DMS79 (cell line): Measurements from ENCODE around the gene CCDC106.

Source experiments
- DNase-seq: peaks from one replicate; lab custom pipeline; 2025; lab: John Stamatoyannopoulos, UW

The CCDC106 gene

DNA sequence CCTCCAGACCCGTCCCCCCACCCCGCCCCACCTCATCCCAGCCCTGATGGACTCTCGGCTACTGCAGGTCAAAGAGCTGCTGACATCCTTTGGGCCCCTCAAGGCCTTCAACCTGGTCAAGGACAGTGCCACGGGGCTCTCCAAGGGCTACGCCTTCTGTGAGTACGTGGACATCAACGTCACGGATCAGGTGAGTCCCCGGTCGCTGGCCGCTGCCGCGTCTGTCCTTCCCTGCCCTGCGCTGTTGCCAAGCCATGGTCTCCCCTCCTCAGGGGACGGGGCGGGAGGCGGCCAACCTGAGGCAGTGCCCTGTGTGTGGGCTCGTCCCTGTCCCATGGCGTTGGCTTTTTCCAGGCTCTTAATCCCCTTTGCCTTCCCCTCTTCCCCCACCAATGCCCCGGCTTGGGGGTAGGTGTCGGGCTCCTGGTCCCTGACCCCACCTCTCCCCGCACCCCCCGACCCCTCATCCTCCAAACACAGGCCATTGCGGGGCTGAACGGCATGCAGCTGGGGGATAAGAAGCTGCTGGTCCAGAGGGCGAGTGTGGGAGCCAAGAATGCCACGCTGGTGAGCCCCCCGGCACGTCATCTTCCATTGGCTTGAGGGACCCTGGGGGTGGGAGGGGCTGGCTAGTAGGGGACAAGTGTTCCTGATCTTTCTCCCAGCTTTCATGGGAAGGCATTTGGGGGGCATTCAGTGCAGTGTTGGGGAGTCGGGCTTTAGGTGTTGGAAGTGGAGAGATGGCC lies 20.8 kb downstream of the CCDC106 start:
- DNase-seq = no peak

- no peak for DNase-seq
These were observed 21.6 kb downstream of the CCDC106 start for GRCh38 chr19:55669418-55670279.

DNA sequence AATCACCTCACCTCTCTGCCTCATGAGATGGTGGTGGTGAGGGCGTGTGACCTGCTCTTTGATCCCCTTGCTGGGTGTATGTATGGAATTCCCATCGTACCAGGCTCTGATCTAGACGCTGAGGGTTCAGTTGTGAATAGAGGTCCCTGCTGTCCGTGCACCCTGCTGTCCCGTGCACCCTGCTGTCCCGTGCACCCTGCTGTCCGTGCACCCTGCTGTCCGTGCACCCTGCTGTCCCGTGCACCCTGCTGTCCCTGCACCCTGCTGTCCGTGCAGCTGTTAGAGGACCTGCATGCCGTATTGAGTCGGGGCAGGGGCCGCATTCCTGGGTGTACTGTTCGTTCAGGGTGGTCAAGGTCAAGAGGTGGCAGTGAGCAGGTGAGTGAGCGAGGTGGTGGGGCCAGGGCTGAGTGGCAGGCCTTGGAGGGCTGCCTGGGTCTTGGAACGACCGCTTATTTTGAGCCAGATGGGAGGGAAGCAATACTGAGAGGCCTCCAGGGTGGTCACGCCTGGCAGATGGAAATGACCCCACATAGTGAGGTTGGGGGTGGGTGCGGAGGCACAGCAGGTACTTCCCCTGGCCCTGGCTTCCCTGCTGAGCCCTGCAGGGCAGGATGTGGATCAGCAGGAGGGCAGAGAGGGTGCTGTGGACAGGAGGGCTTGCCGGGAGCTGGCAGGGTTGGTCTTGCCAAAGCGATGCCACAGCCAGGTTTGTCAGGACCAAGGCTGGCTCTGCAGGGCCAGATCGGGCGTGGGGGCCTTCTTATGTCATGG lies 22.5 kb downstream of the CCDC106 start:
- no peak for DNase-seq

- DNase-seq = no peak
These were observed 23.0 kb downstream of the CCDC106 start for GRCh38 chr19:55671054-55671378.

DNA sequence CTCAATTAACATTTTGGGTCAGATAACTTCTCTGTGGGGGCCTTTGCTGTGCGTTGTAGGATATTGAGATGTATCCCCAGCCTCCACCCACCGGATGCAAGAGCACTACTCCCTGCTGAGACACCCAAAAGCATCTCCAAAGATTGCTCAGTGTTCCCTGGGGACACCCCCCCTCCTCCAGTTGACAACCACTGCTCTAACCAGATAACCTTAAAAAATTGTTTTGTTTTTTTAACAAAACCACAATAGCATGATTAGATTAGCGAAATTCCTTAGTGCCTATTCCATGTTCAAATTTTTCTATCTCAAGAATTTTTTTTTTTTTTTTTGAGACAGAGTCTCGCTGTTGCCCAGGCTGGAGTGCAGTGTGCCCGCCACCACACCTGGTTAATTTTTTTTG lies 24.4 kb downstream of the CCDC106 start:
- DNase-seq = no peak

GRCh38 chr19:55673465-55673864 lies 25.5 kb downstream of the CCDC106 start:
- DNase-seq = no peak

- no peak for DNase-seq
These were observed 25.9 kb downstream of the CCDC106 start for GRCh38 chr19:55673889-55674288.

- DNase-seq = no peak
These were observed 26.4 kb downstream of the CCDC106 start for GRCh38 chr19:55674459-55674840.

DNA sequence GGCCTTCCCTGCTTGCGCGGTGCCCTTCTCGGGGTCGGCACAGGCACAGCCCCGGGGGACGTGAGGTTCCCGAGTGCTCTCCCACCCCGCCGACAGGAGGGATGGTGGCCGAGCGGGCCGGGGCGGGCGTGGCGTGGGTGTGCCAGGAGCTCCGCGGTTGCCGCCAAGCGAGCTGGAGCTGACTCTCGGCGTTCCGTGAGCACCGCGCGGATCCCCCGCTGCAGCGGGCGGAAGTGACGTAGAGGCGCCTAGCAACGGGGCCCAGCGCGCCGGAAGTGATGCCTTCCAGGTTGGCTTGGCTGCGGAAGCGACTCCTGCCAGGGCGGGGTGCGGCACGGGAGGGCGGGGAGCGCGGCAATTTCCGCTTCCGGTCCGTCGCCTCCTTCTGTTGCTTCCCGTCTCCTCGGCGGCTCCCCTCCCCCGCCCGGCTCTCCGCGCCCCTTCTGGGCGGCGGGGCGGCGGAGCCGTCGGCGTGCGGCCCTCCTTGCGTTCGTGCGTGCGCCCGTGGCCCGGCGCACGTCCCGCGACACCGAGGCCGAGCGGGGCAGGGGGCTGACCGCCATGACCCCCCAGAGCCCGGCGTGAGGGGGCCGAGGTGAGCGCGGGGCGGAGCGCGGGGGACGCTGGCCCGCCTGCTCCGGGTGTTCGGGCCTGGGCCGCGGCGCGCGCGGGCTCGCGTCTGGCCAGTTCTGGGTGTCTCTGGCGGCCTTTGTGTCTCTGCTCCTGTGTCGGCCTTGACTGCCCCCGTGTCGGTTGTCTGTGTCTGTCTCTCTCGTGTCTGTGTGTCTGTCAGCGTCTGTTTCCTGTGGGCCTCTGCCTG lies 27.0 kb downstream of the CCDC106 start, which contains the start of gene EPN1:
Gene EPN1, plus strand, starts transcription at position 386 of the 820 bp plus-strand sequence. CDS start 3,402 bp downstream, outside the sequence.
- peak; percentile 90 for DNase-seq

DNA sequence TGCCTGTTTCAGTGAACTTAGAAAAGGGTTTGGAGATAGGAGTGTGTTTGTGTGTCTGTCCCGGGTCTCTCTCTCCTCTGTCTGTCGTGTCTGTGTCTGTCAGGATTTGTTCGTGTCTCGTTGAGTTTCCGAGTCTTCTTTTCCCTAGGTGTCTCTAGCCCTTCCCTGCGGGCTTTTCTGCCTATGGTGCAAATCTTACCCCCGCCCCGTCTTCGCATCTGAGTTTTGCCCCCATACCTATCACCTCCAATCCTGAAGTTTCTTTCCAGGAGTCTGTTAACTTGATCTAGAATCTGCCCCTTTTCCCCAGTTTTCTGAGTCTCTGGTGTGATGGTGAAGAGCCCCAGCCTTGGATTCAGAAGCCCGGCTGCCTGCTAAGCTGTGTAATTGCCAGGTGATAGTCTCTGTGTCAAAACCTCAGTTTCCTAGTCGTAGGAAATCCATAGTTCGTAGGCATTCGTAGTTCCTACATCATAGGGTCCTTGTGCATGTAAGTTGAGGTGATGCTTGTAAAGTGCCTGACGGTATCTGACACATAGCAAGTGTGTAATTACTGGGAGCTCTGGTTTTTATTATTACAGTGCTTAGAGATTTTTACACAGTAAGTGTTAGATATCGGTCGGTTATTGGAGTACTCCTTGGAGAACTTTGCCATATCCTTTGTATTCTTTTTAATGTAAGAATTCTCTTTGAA lies 27.8 kb downstream of the CCDC106 start:
- no peak for DNase-seq

DNA sequence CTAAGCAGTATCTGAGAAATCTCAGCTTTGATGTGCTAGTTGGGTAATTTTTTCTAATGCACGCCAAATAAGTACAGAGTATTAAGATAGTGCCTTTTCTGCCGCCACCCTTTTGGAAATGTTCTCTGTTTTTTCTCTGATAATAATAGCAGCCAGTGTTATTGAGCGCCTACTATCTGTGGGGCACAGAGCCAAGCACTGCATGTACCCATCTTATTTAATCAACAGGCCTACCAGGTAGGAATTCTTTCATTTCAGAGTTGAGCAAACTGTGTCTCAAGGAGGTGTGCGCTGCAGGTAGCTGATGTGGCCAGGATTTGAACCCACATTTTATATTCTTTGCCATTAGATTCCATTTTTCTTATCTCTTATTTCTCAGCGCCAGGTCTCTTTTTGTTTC lies 28.4 kb downstream of the CCDC106 start:
- no peak for DNase-seq

DNA sequence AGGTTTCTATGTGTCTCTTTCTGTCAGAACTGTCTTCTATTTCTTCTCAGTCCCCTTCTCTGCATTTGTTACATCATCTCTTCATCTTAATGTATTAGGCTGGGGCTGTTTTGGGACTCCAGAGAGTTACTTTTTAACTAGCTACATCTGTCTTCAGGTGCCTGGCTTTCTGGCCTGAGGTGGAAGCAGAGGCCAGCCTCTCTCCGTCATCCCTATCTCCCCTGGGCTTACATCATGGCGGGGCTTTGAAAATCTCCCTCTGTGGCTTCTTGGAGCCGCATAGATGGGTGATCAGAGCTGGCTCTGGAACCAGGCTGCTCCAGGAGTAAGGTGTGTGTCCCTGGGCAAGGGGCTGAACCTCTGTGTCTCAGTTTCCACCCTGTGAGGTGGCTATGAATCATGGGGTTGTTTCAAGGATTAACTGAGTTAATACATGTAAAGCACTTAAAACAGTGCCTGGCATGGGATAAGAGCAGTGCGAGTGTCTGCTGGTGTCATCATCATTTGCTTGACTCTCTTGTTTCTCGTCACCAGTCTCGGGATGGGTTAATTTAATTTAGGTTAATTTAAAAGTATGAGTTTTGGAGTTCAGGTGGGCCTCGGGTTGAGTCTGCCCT lies 29.0 kb downstream of the CCDC106 start:
- no peak for DNase-seq

GRCh38 chr19:55677572-55678028 lies 29.6 kb downstream of the CCDC106 start:
- no peak for DNase-seq

- no peak for DNase-seq
These were observed 30.2 kb downstream of the CCDC106 start for GRCh38 chr19:55678121-55678671.

DNA sequence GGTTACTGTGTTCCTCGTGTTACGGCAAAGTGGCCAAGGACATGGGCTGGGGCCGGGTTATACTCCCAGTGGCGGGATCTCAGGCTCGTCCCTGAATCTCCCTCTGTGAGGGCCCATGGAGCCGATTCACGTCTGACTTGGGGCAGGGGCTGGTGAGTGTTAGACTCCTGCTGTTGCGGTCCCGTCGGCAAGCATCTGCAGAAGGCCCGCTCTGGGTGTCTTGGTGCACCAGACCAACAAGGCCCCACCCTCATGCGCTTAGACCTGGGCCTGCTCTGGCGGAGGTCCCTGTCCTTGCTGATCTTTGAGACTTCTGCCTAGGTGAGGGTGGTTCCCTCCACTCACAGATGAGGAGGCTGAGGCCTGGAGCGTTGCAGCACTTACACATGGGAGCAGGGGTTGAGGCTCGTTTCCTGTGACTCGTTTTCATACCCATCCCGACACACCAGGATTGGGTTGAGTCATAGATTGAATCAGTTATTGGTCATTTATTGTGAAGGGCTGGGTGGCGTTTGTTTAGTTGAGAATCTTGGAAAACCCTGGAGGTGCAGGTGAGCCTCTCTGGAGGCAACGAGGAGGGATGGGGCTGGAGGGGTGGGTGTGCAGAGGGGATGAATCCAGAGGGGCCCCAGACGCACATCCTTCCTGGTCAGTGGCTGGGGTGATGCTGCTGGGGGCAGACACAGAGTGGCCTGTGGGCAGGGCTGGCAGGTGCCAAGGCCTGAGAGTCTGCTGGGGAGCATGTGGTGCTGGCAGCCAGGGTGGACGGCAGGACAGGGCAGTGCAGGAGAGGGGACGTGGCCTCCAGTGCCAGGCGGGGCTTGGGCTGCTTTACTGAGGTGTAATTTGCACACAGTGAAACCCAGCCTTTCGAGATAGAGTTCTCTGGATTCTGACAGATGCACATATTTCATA lies 31.6 kb downstream of the CCDC106 start:
- no peak for DNase-seq

DNA sequence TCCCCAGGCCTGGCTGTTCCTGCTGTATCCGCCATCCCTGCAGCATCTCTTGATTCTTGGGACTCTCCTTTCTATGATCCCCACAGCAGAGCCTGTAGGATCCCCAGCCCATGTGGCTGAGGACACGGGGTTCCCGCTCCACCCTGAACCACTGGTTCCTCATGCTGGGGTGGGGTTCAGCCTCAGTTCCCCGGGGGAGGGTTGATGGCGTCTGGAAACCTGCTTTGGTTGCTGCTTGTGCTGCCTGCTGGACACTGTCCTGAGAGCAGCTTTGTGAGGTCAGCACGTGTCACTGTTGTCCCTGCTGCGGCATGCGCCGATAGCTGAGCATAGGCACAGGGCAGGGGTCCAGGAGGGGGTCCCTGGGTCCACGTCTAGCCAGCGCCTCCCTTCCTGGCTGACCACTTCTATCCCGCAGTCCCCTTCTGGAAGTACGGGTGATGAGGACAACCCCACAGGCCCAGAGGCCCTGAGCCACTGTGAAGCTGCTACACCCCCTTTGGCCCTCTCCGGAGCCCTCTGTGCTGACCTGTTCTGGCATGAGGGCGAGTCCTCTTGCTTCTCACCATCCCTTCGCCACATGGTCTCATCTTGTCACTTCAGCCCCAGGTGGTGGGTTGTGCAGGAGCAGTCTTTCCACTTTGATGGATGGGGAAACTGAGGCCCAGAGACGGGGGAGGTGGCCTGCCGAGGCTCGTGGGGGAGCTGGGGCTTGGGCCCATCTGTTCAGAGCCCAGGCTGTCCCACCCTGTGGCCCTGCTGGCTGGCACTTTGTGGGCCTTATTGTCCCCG lies 32.5 kb downstream of the CCDC106 start:
- no peak for DNase-seq

- no peak for DNase-seq
These were observed 33.4 kb downstream of the CCDC106 start for GRCh38 chr19:55681131-55682092.
